Activated gamma-delta T cell treated with anti-CD3 and anti-CD28 coated beads, Interleukin-2, amount 50 U/mL, for 16 hours (primary cell): Measurements from ENCODE around the gene CYB5R3.

Experiments
- DNase-seq: peaks from one replicate; pipeline ENCODE4 v3.0.0-alpha.2; 2020; ENCODE audit warnings: low read depth

CYB5R3 gene

DNA sequence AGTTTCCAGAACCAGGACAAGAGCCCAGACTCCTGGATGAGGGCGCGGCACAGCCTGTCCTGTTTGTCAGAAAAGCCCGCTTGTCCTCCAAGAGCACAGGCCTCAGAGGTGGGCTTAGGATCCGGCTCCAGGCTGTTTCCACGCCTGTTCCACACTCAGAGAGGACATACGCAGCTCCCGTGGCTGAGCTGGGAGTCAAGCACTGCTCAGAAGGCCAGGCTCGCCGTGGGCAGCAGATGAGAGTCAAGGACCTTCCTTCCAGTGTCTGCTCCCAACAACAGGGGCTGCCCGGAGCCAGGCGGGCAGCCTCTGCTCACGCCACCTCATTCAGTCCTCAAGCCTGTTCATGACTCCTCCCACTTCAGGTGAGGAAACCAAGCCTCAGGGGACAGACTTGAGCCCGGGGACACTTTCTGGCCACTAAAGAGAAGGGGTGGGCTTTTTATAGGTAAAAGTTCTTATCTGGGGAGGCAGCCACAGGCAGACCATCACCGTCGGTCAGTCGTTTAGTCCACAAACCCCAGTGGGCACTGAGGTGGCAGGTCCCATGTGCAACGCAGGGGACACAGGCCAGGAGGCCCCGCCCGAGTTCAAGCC lies 3.8 kb downstream of the CYB5R3 start:
- no peak for DNase-seq

DNA sequence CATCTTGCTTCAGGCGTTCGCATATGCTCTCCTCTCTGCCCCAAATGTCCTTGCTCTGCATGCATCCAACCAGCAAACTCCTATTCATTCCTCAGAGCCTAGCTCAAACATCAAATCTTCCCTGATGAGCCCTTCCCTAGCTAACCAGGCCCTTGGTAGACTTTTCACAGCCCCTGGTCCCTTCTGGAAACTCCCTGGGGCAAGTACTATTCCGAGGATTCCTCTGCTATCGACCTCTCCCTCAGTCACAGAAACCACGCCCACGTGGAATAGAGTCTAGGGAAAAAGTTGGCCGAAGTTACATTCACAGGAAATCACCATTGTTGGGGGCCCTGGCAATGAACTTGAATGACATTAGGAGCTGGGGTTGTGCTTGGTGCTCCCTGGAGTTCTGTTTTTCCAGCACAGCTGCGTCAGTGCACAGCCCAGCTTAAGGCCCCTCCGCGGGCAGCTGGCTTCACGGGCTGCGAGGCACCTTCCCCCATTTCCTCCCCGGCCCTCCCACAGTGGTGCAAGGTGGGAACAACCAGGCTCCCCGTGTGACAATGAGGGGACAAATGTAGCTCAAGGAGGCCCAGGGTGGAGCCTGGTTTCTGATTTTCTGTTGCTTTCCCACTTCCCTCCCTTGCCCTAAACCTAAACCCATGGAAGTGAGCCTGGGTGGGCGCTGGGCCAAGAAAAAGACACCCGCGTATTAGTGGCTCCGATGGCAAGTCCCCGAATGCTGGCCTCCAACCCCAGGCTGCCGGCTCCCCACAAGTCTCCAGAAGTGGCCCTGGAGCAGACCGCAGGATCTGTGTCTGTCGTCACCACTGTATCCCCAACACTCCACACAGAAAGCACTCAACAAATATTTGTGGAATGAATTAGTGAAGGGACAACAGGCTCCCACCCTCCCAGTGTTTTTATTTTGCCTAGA lies 4.5 kb downstream of the CYB5R3 start:
- no peak for DNase-seq

DNA sequence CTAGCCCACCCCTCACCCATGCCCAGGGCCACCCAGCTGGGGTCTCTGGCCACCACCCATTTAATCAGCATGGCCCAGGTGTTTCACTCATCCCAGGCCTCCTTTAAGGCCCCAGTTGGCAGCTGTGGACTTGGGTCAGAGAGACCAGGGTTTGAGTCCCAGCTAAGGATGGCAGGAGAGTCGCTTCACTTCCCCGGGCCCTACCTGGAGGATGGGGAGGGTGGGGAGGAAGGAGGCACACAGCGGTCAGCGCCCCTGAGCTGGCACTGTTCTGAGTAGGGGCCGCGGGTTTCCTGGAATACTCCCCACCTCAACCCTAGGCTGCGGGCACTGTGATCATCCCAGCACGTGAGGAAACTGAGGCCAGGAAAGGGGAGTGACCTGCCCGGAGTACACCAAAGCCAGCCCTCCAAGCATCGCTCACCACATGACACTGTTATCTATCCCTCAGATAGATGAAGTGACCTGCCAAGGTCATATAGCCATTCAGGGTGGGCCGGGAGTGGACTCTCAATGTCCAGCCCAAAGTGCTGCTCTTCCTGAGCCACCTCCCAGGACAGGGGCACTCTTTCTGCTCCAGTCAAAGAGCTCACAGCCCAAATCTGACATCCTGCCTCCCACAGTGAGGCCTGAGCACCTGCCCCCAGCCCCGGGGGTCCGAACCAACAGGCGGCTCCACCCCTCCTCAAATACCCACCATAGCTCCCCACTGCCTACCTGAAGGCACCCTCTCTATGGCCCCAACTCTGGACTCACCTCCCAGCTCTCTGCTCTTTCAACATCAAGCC lies 5.4 kb downstream of the CYB5R3 start:
- DNase-seq: no peak

DNA sequence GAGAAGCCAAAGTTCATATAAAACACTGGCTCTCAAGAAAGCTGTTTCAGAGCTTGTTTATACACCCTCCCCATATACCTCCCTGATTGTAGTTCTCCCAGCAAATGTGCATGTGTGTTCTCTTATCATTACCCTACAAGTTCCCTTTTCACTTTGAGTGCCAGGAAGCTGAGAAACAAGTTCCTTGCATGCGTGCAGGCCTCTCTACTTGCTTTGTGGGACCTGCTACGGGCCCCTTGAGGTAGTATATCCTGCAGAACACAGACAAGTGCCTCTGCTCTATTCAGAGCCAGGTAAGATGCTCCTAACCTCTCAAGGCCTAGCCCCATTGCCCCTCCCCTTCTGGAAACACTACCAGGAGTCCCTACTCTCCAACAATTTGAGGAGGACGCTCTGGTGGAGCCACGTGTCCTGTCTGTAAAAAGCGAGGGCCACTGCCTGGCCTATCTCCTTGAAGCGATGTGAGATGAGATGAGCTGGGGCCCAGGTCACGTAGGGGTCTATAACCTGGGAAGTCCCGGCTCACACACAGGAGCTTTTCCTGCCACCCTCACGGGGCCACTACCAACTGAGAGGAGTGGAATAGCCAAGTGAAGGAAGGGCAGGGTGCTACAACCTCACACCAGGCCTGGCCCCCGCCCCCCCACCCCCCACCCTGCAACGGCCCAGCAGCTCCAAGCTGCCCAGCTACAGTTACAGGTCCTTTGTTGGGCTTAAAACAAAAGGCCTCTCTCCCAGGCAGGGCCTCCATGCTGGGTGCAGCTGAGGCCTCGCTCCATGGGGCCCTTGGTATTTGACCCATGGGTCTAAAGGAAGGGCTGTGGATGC lies 6.2 kb downstream of the CYB5R3 start:
- no peak for DNase-seq

DNA sequence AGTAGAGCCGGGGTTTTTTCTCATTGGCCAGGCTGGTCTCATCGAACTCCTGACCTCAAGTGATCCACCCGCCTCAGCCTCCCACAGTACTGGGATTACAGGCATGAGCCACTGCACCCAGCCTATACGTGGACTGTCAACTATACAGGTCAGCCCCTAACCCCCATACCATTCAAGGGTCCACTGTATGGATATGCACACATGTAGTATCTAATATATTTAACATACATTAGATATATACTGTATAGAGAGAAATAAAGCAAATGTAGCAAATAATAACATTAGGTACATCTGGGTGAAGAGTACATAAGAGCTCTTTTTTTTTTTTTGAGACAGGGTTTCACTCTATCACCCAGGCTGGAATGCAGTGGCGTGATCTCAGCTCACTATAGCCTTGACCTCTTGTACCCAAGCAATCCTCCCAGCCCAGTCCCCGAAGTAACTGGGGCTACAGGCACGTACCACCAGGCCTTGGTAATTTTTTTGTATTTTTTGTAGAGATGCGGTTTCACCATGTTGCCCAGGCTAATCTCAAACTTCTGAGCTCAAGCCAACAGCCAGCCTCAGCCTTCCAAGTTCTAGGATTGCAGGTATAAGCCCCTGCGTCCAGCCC lies 7.3 kb downstream of the CYB5R3 start:
- DNase-seq: no peak

GRCh38 chr22:42639541-42640241 lies 9.5 kb downstream of the CYB5R3 start:
- DNase-seq: no peak

DNA sequence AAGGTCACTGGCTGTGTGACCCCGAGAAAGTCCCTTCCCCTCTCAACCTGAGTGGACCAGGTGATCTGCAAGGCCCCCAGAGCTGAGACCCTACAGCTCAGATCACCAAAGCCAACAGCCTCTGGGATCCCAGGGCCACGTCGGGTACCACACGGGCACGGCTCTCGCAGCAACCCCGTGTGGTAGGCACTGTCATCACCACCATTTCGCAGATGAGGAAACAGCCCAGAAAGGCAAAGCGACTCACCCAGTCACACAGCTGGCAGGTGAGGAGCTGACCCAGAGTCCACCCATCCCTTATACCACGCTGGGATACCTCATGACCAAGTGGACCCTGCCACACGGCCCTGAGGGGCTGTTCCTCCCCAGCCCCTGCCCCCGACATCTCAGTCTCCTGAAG lies 11.6 kb downstream of the CYB5R3 start:
- no peak for DNase-seq

GRCh38 chr22:42636506-42636905 lies 12.7 kb downstream of the CYB5R3 start:
- no peak for DNase-seq

GRCh38 chr22:42635531-42635930 lies 13.7 kb downstream of the CYB5R3 start:
- DNase-seq: no peak

DNA sequence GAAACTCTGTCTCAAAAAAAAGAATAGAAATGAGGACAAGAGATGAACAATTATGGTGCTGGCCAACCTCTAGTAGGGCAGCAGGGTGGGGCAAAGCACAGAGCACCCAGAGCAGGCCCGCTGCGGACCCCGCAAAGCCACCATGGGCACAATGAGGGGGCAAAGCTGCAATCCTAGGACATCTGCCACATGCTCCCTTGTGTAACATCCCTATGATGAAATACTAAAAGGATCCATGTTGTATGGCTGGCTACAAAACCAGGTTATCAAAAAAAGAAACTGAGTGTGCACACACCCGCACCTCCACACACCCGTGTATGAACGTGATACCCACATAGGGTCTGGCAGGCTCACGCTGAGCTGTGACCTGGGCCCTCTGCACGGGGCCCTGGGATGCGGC lies 16.2 kb downstream of the CYB5R3 start:
- no peak for DNase-seq

DNA sequence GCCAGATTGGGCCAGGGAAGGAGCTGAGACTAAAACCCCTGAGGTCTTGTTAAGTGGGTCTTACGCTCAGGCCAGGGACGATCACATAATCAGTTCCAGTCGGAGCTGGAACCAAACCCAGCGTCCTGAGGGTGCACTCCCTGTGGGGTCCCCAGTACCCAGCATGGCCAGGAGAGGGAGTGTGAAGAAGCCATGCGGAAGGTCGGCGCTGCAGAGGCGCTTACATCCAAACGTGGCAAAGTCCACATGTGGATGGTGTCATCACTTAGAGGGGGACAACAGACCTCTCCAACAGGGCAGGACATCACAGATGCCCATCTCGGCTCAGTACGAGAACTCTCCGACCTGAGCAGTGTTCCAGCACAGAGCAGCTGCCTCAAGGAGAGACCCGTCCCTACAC lies 17.1 kb downstream of the CYB5R3 start:
- DNase-seq: no peak

- no peak for DNase-seq
Observed at GRCh38 chr22:42630901-42631602, 18.1 kb downstream of the CYB5R3 start.

GRCh38 chr22:42630211-42630610 lies 19.0 kb downstream of the CYB5R3 start:
- DNase-seq: no peak

GRCh38 chr22:42627981-42628380 lies 21.2 kb downstream of the CYB5R3 start:
- DNase-seq: no peak

- DNase-seq: no peak
Observed at GRCh38 chr22:42626951-42627625, 22.1 kb downstream of the CYB5R3 start.

DNA sequence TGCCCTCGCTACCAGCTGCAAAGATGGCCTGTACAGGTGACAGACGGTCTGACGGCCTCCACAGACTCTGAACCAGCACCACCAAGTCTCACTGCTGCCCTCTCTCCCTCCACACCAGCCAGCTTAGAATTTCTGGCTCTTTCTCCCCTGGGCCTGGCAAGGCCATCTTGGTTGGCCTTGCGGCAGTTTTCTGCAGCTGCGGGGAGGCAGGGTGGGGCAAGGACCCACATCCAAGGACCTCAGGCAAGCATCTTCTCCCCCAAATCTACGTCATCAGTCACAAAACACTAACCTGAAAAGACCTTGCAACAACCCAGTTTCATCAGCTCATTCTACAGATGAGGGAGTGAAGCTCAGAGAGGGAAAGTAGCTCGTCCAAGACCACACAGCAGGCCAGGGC lies 22.8 kb downstream of the CYB5R3 start:
- no peak for DNase-seq

GRCh38 chr22:42625416-42625815 lies 23.8 kb downstream of the CYB5R3 start:
- DNase-seq: no peak

GRCh38 chr22:42624551-42625106 lies 24.6 kb downstream of the CYB5R3 start:
- no peak for DNase-seq

DNA sequence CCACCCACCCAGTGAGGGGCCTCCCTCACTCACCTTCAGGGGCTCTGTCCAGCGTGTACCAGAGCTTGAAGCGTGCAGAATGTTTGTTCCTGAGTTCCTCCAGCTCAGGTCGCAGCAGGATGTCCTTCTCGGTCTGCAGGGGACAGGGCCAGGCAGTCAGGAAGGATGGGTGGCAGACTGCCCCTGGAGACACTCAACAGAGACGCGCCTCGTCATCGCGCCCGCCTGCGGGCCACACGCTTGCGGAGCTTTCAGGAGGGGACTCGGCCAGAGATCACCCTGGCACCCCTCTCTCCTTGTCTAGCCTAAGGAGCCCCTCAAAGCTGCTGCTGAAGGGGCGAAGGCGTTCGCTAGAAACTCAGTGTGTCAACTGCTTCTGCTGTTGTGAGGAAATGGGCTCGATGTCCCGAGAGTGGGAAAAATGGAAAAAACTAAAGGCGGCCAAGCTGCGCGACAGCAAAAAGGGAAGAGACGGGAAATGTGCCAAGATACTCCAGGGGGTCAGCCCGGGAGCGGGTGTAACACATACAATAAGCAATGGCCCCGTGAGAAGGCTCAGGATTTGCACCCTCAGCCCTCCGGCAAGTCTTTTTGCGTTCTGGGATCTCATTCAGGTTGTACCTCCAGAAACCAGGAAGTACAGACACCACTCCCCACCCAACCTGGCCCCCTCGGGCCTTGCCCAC lies 25.3 kb downstream of the CYB5R3 start:
- no peak for DNase-seq
